ENCODE measurements around the gene CRACR2B. TPM values are rescaled to one million over a fixed set of nuclear protein-coding genes. Genes with fewer than 3 reads are reported as not detected.

The CRACR2B gene
- under 1 TPM; 0.18 to 0.30 (median 0.28) TPM for total RNA-seq

DNA sequence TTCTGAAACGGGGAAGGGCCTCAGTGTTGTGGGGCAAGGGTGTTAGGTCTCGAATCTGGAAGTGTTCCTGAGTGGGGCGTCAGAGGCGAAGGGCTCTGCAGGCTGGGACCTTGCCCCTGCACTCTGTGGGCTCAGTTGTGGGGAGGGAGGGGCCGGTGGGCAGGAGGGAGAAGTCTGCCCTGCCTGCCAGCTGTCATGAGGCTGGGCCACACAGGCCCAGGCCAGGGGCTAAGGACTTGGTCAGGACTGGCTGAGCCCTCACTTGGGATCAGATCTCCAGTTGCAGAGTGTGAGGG lies at the start of gene CRACR2B:
Gene CRACR2B (plus strand): TSS at position 23 of the 296 bp plus-strand sequence. CDS start 689 bp downstream, outside the sequence.
- Mint-ChIP-seq H3K4me3 (peak within 1 kb of the TSS; percentile 51), H3K27me3 (ENCODE audit: low read depth) (peaks cover 48% of the 10 kb centered on the region), H3K4me1 (ENCODE audit: low read depth) (peaks cover 26% of the 10 kb centered on the region), H3K36me3 (ENCODE audit: insufficient read depth) (peaks cover 9% of the 10 kb centered on the region), H3K9me3 (no peaks in the 10 kb centered on the region)
- ATAC-seq (no peak), DNase-seq (no peak)

DNA sequence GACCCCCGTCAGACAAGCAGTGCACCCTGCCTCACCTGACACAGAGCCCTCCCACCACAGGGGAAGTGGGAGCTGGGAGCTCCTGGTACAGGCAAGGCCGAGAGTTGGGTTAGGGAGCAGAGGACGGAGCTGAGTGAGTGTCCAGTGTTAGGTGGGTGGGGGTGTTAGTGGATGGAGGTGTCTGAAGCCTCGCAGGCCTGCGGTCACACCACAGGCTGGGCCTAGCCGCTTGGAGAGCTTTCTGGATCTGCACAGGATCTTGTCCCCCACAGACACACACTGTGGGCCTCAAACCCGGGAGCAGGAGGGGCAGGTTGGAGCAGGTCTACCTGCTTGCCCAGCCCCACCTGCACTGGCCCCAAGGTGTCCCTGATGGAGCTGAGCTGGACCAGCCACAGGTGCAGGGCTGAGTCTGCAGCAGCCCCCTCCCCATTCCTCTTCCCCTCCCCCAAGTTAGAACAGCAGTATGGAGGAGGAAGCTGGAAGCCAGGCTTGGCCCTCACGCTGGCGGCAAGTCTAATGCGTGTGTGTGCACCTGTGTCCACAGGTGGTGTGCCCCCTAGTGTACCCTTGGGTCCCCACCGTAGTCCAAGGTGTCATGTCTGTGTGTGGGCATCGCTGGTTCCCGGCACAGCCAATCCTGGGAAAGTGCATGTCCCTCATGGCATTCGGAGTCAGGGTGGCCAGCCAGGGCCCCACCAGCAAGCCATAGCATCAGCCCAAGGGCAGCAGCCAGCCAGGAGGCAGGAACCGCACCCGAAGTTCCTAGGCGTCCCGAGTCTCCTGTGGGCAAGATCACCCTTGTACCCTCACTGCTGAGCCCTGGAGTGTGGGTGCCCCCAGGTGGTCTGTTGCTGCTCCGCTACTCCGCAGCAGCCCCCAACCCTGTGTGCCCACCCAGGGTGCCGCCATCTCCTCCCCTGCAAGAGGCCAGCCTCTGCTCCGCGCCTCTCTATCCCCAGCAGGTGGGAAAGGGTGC lies 48.5 kb upstream of the CRACR2B start:
- peaks cover 2% of the 10 kb centered on the region for H3K36me3 Mint-ChIP-seq (ENCODE audit: insufficient read depth)
- peak overlapping the region; percentile 19 for H3K4me3 Mint-ChIP-seq
- DNase-seq (no peak), ATAC-seq (no peak)
- H3K4me1 Mint-ChIP-seq (ENCODE audit: low read depth) = peaks cover 30% of the 10 kb centered on the region
- no peaks in the 10 kb centered on the region for H3K9me3 Mint-ChIP-seq
- no peaks in the 10 kb centered on the region for H3K27me3 Mint-ChIP-seq (ENCODE audit: low read depth)

DNA sequence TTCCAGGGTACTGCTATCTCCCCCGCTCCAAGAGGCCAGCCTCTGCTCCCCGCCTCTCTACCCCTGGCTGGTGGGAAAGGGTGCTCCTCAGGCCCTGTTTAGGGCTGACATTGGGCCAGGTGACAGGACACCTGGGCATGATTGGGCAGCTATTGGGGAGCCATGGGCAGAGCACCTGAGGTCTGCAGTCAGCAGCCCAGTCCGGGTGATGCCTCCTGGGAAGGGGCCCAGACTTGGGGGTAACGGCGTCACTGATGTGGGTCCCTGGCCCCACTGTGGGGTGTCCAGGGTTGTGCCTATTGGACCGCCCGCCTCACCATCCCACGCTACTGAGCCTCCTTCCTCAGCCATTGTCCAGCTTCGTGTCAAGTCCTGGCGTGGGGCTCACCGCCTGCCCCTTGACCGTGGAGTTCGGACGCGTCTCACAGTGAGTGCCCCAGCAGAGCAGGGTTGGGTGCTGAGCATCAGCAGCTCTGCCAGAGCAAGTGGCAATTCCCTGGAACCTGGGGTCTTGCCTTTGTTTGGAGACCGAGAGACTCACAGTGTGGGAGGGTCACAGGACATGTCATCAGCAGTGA lies 47.7 kb upstream of the CRACR2B start:
- DNase-seq (no peak), ATAC-seq (no peak)
- Mint-ChIP-seq H3K4me3 (no peak overlapping the region), H3K27me3 (ENCODE audit: low read depth) (no peaks in the 10 kb centered on the region), H3K4me1 (ENCODE audit: low read depth) (peaks cover 25% of the 10 kb centered on the region), H3K36me3 (ENCODE audit: insufficient read depth) (peaks cover 2% of the 10 kb centered on the region), H3K9me3 (no peaks in the 10 kb centered on the region)

DNA sequence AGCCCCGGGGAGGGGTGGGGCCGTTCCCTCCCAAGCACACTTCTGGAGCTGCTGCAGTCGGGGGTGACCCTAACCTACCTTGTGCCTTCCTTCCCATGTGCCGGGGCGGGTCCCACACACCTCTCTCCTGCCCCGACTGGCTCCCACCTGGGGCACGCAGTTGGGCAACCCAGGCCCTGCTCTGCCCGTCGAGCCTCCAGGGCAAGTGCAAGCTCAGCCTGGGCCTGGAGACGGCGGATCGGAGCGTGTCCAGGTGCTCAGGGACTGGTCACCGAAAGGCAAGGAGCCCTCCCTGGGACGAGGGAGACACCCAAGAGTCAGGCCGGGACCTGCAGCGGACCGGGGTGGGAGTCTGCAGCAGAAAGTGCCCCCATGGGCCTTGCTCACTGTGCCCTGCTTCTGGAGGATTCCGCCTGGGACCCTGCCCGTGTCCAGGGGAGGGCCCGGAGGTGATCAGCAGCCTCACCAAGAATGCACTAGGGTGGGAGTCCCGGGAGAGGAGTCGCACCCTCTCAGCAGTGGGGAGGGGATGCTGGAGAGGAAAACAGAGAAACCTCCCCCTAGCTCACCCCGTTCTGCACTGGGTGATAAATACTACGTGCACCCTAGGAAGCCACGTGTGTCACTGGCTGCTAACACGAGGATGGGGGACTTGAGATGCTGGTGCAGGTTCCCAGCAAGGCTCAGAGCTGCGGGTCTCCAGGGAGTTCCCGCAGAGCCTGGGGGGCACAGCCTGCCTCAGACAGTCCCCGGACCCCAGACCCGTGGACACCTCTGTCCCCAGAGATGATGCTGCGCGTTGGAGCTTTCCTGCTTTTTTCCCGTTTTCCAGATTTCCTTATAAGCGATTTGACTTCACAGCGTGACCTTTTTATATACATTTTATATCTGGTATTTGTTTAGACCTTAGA lies 45.2 kb upstream of the CRACR2B start:
- H3K4me3 Mint-ChIP-seq = no peak overlapping the region
- H3K36me3 Mint-ChIP-seq (ENCODE audit: insufficient read depth) = no peaks in the 10 kb centered on the region
- ATAC-seq (no peak), DNase-seq (no peak)
- peaks cover 13% of the 10 kb centered on the region for H3K4me1 Mint-ChIP-seq (ENCODE audit: low read depth)
- no peaks in the 10 kb centered on the region for H3K9me3 Mint-ChIP-seq
- no peaks in the 10 kb centered on the region for H3K27me3 Mint-ChIP-seq (ENCODE audit: low read depth)

DNA sequence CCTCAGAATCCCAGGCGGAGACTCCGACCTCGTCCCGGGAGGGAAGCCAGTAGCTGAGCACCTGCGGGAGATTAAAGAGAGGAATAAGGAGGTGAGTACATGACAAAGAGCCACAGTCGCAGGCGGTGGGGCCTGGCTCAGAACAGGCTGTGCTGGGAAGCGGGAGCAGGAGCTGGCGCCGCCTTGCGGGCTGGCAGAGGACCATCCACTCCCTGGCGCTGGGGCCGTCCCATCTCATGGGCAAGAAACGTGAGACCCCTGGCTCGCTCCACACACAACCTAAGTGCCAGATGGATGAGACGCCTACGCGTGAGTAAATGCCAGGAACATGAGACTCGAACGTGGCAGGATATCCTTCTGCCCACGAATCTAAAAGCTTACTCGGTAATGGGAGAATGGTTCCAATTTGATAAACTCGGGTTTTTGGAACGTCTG lies 44.1 kb upstream of the CRACR2B start:
- Mint-ChIP-seq H3K27me3 (ENCODE audit: low read depth) (no peaks in the 10 kb centered on the region), H3K4me1 (ENCODE audit: low read depth) (peaks cover 16% of the 10 kb centered on the region), H3K4me3 (no peak overlapping the region), H3K36me3 (ENCODE audit: insufficient read depth) (no peaks in the 10 kb centered on the region), H3K9me3 (no peaks in the 10 kb centered on the region)
- DNase-seq (no peak), ATAC-seq (peak; percentile 49 to 61)

DNA sequence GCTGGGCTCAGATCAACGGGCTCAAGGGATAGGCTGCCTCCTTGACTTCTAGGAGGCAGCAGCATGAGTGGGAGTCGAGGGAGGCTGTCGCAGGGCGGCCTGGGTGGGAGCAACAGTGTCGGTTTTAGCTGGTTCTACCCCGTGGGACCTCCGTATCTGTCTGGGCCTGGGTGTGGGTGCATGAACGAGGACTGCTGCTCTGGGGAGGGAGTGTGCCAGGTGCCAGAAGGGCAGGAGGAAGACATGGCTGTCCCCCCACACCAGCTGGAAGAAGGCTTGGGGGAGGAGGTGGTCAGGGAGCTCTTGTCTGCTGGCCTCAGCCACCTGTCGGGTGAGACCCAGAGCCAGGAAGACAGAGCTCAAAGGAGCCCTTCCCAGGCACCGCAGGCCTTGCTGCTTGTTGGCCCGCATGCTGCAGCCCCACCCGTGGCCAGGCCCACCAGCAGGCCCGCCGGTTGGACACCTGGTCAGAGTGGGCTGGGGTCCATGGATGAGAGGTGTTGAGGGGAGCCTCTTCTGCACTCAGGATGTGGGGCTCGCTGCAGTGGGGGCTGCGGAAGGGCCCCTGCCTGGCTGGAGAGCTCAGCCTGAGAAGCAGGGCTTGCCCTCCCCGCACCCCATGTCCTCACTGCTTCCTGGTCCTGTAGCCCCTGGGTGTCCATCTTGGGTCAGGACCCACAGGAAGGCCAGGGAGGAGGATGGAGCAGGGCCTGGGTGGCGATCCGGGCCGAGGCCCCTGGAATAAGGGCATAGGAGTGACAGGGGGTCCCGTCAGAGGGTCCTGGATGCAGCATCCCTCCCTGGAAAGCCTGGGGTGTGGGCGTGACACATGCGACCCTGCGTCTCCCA lies 41.3 kb upstream of the CRACR2B start:
- DNase-seq (no peak), ATAC-seq (no peak)
- Mint-ChIP-seq H3K9me3 (no peaks in the 10 kb centered on the region), H3K4me3 (no peak overlapping the region), H3K36me3 (ENCODE audit: insufficient read depth) (peaks cover 4% of the 10 kb centered on the region), H3K4me1 (ENCODE audit: low read depth) (peaks cover 7% of the 10 kb centered on the region), H3K27me3 (ENCODE audit: low read depth) (peaks cover 1% of the 10 kb centered on the region)

DNA sequence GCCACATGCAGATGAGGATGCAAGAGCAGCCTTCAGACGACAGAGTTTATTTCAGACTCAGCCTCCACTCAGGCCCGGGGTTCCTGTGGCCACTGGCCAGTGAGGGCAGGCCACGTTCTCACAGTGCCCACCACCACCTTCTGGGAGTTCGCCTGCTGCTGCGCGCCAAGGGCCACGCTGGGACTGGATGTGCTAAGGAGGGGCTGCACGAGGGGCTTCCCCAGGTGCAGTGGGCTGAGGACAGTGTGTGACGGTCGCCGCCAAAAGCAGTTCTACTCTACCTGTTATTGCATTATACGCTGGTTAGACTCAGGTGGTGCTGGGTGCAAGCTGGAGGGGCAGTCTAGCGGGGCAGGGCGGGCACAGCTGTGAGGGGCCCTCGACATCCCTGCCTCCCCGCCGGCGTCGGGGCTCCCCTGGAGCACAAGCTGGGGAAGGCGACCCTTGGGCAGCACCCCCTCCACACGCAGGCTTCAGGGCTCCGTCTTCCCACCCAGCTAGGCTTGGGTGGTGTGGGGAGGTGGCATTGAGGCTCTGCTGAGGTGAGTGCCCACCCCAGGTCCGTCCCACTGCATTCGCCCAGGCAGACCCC lies 40.5 kb upstream of the CRACR2B start:
- no peak for DNase-seq
- no peak for ATAC-seq
- peaks cover 1% of the 10 kb centered on the region for H3K27me3 Mint-ChIP-seq (ENCODE audit: low read depth)
- no peak overlapping the region for H3K4me3 Mint-ChIP-seq
- no peaks in the 10 kb centered on the region for H3K9me3 Mint-ChIP-seq
- peaks cover 7% of the 10 kb centered on the region for H3K4me1 Mint-ChIP-seq (ENCODE audit: low read depth)
- H3K36me3 Mint-ChIP-seq (ENCODE audit: insufficient read depth) = peaks cover 7% of the 10 kb centered on the region

DNA sequence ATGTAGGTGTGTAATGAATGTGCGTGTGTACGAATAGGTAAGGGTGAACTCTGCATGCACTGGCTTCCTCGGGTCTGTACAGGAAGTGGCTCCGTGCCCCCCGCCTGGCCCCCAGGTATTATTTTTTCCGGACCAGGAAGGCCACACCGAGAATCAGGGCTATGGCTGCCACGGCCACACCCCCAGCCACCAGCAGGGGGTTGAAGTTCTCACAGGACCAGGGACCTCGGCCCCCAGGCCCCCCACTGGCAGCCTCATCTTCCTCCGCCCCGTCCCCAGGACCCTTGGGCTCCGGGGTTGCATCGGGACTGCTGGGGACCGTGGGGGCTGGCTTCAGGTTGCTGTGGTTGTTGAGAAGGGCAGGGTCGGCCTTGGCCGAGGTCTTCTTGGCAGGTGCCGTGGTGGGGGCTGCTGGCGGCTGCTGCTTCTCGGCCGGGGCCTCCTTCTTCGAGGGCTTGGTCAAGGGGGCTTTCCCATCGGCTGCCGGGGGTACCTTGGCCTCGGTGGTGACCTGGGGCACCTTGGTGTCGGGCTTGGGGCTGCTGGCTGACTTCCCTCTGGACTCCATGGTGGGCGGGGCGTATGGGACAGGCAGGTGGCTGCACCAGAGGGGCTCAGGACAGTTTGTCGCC lies 39.6 kb upstream of the CRACR2B start:
- Mint-ChIP-seq H3K4me3 (no peak overlapping the region), H3K27me3 (ENCODE audit: low read depth) (peaks cover 1% of the 10 kb centered on the region), H3K36me3 (ENCODE audit: insufficient read depth) (peaks cover 7% of the 10 kb centered on the region), H3K4me1 (ENCODE audit: low read depth) (peaks cover 7% of the 10 kb centered on the region), H3K9me3 (no peaks in the 10 kb centered on the region)
- ATAC-seq (no peak), DNase-seq (no peak)

DNA sequence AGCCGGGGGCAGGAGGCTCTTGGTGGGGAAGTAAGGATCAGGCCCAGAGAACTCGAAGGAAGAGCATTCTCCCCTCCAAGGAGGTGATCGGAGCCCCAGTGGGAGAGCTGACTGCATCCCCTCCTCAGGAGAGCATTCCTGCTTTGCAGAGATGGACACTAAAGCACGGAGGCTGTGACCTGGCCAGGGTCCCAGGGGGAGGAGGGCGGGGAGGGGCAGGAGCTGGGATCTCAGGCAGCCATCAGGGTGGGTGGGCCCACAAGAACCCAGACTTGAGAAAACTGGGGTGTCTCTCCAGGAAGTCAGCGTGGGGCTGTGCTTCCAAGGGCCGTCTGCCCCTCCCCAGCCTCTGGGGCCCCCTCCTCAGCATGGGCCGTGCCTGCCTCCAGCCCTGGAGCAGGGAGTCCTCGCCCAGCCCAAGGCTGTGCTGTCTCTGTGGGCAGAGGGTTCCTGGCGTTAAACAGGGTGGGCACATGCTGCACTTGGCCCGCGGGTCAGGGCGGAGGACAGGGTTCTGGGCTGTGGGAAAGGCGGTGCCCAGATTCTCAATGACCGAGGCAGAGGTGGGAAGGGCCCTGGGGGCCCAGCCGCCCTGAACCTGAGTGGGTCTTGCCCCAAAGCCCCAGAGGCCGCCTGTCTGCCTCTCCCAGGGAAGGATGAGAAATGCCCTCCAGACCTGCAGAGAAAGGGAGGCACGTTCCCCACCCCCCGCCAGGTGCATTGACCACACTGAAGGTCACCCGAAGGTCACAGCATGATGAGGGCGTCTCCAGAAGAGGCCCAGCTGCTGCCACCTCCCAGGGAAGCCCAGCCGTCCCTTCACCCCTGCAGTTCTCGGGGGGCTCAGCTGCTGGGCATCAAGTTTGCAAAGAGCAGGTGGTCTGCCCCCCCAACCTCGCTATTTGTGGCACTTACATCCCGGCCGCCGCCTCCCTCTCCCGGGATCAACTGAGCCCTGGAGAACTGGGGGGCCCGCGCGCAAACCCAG lies 38.5 kb upstream of the CRACR2B start:
- H3K4me1 Mint-ChIP-seq (ENCODE audit: low read depth) = peaks cover 3% of the 10 kb centered on the region
- H3K36me3 Mint-ChIP-seq (ENCODE audit: insufficient read depth) = peaks cover 7% of the 10 kb centered on the region
- ATAC-seq = no peak
- H3K27me3 Mint-ChIP-seq (ENCODE audit: low read depth) = peaks cover 1% of the 10 kb centered on the region
- DNase-seq = no peak
- no peaks in the 10 kb centered on the region for H3K9me3 Mint-ChIP-seq
- H3K4me3 Mint-ChIP-seq = no peak overlapping the region

DNA sequence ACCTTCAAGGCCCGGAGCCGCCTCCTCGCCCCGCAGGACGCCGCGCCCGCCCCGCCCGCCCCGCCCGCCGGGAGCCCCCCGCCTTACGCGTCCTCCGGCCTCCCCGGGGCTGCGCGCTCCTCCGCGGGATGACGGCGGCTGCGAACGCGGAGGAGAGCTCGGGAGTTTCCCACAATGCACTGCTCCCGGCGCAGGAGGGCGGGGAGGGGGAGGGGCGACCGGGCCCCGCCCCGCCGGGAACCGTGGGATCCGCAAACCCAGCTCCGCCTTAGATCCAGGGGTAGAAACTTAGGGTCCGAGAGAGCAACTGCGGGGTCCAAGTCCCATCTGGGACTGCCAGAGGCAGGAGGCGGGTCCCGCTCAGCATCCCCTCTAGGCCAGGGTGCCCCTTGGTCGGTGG lies 37.8 kb upstream of the CRACR2B start, which contains the start of gene CEND1:
Gene CEND1 (minus strand): TSS at position 148 of the 400 bp plus-strand sequence. CDS start 1,514 bp downstream, outside the sequence.
- Mint-ChIP-seq H3K4me3 (no peak within 1 kb of the TSS), H3K9me3 (no peaks in the 10 kb centered on the region), H3K27me3 (ENCODE audit: low read depth) (peaks cover 1% of the 10 kb centered on the region), H3K36me3 (ENCODE audit: insufficient read depth) (peaks cover 7% of the 10 kb centered on the region), H3K4me1 (ENCODE audit: low read depth) (peaks cover 3% of the 10 kb centered on the region)
- peak; percentile 37 for DNase-seq
- peak; percentile 61 to 69 for ATAC-seq

DNA sequence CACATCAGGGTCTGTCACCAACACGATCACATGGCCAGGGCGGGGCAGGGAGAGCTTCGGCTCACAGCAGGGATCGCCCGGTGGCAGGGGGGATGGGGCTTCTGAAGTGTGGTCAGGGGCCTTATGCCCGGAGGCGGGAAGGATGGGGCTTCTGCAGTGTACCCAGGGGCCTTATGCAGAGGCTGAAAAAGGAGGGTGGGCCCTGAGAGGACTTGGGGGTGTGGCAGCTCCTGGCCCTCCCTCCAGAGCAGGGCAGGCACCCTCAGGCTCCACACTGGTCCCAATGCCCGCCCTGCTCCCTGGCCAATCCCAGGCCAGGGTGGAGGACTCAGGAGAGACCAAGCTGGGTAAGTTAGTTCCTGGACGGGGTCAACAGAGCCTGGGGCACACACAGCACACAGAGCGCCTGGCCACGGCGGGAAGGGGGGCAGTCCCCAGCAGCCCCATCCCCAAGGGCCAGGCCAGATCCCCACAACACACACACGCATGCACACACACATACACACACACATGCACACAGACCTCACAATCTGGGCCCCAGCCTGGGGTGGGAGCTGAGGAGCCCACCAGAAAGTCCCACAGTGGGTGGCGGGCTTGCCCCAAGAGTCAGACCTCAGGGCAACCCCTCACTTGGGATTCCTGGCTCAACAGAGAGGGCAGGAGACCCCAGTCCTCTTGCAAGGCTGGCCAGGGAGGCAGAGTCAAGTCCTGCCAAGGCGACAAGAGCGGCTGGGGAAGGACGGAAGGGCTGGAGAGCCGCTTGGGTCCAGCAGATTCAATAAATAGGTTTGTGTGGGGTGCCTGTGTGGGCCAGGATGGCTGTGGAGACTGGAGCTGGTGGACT lies 36.8 kb upstream of the CRACR2B start:
- Mint-ChIP-seq H3K27me3 (ENCODE audit: low read depth) (peaks cover 1% of the 10 kb centered on the region), H3K9me3 (no peaks in the 10 kb centered on the region), H3K4me3 (no peak overlapping the region), H3K4me1 (ENCODE audit: low read depth) (peaks cover 3% of the 10 kb centered on the region), H3K36me3 (ENCODE audit: insufficient read depth) (peaks cover 7% of the 10 kb centered on the region)
- no peak for DNase-seq
- no peak for ATAC-seq
